ENCODE results near the gene HHIPL1.

Gene HHIPL1

GRCh38 chr14:99716091-99716849, 71.3 kb downstream of the HHIPL1 start:
- no peak for DNase-seq (ENCODE audit: low read depth)

- DNase-seq (ENCODE audit: low read depth) = no peak
Measured at GRCh38 chr14:99716850-99717681, 72.1 kb downstream of the HHIPL1 start.

GRCh38 chr14:99717682-99718013, 72.7 kb downstream of the HHIPL1 start:
- no peak for DNase-seq (ENCODE audit: low read depth)

- DNase-seq (ENCODE audit: low read depth) = no peak
Measured at GRCh38 chr14:99718031-99718810, 73.3 kb downstream of the HHIPL1 start.

GRCh38 chr14:99718811-99719192, 73.9 kb downstream of the HHIPL1 start:
- DNase-seq (ENCODE audit: low read depth) = no peak

GRCh38 chr14:99720941-99721791, 76.2 kb downstream of the HHIPL1 start:
- DNase-seq (ENCODE audit: low read depth) = no peak

- no peak for DNase-seq (ENCODE audit: low read depth)
Measured at GRCh38 chr14:99721792-99722516, 77.0 kb downstream of the HHIPL1 start.

GRCh38 chr14:99722741-99723140, 77.8 kb downstream of the HHIPL1 start:
- no peak for DNase-seq (ENCODE audit: low read depth)

- DNase-seq (ENCODE audit: low read depth) = no peak
Measured at GRCh38 chr14:99724196-99724891, 79.4 kb downstream of the HHIPL1 start.

GRCh38 chr14:99724939-99725773, 80.2 kb downstream of the HHIPL1 start:
- DNase-seq (ENCODE audit: low read depth) = no peak

GRCh38 chr14:99725774-99726537, 81.0 kb downstream of the HHIPL1 start:
- DNase-seq (ENCODE audit: low read depth) = no peak

GRCh38 chr14:99726538-99727095, 81.7 kb downstream of the HHIPL1 start:
- DNase-seq (ENCODE audit: low read depth) = no peak

GRCh38 chr14:99727096-99727870, 82.4 kb downstream of the HHIPL1 start:
- DNase-seq (ENCODE audit: low read depth) = no peak

- DNase-seq (ENCODE audit: low read depth) = no peak
Measured at GRCh38 chr14:99728231-99728920, 83.4 kb downstream of the HHIPL1 start.

GRCh38 chr14:99728981-99729451, 84.1 kb downstream of the HHIPL1 start:
- no peak for DNase-seq (ENCODE audit: low read depth)

All from ELR (cell line).